PC-9 (cell line): ENCODE measurements around the gene EIF4EBP3. TPM values are rescaled to one million over a fixed set of nuclear protein-coding genes. Genes with fewer than 3 reads are reported as not detected.

Experiments
- BruUV-seq: library from RNA; stranded (reverse); fragments of 400-500 nt; replicated peaks from 2 replicates; lab custom pipeline; 2021; lab: Mats Ljungman, UMichigan
- CTCF ChIA-PET: fragments of 300-600 bp; sonication (Branson Sonifier 250); formaldehyde crosslinking; loops from one replicate; lab custom pipeline; 2022; ENCODE audit warnings: antibody characterized with exemption; lab: Charles Lee
- POLR2A ChIA-PET: fragments of 300-600 bp; sonication (Branson Sonifier 250); formaldehyde crosslinking; loops from one replicate; lab custom pipeline; 2022; ENCODE audit warnings: antibody characterized with exemption; ENCODE audit not compliant: unreplicated experiment; lab: Charles Lee
- DNase-seq, 2 experiments: peaks; one replicate each; pipeline versions ENCODE4 v3.0.0 to v3.0.0-alpha.2; 2015 to 2022; ENCODE audit warnings: mixed read lengths in 1 of 2
- H2AFZ ChIP-seq: fragments of 200-600 bp; sonication (generic); 2 replicates; pipeline ENCODE4 v1.8.1; 2017; ENCODE audit warnings: antibody characterized with exemption
- H3F3A ChIP-seq: fragments of 200-600 bp; sonication (generic); 2 replicates; pipeline ENCODE4 v1.8.1; 2017; ENCODE audit warnings: antibody characterized with exemption, mild to moderate bottlenecking, low read depth; ENCODE audit not compliant: insufficient read depth
- H3K27ac ChIP-seq: fragments of 200-600 bp; sonication (generic); 2 replicates; pipeline ENCODE4 v1.6.1; 2016; ENCODE audit warnings: mixed run types
- H3K27me3 ChIP-seq: fragments of 200-600 bp; sonication (generic); 2 replicates; pipeline ENCODE4 v1.6.1; 2016; ENCODE audit warnings: low read depth, mixed run types; ENCODE audit not compliant: insufficient read depth
- H3K36me3 ChIP-seq: fragments of 200-600 bp; sonication (generic); 2 replicates; pipeline ENCODE4 v1.6.1; 2016; ENCODE audit warnings: low read depth, mixed run types
- H3K4me1 ChIP-seq: fragments of 200-600 bp; sonication (generic); replicated peaks from 2 replicates; pipeline ENCODE4 v1.6.1; 2016; ENCODE audit warnings: mixed run types; ENCODE audit not compliant: insufficient read depth
- H3K4me2 ChIP-seq: fragments of 200-600 bp; sonication (generic); 2 replicates; pipeline ENCODE4 v1.6.1; 2017; ENCODE audit warnings: mixed run types
- H3K4me3 ChIP-seq: fragments of 200-600 bp; sonication (generic); 2 replicates; pipeline ENCODE4 v1.6.1; 2016; ENCODE audit warnings: mixed run types
- H3K79me2 ChIP-seq: fragments of 200-600 bp; sonication (generic); 2 replicates; pipeline ENCODE4 v1.6.1; 2017; ENCODE audit warnings: low read depth, mixed run types
- H3K9me2 ChIP-seq: fragments of 200-600 bp; sonication (generic); 2 replicates; pipeline ENCODE4 v1.8.1; 2017; ENCODE audit warnings: mild to moderate bottlenecking; ENCODE audit not compliant: insufficient read depth
- H3K9me3 ChIP-seq: fragments of 200-600 bp; sonication (generic); 2 replicates; pipeline ENCODE4 v1.8.1; 2016; ENCODE audit warnings: low read depth; ENCODE audit not compliant: insufficient read depth
- H4K20me1 ChIP-seq: fragments of 200-600 bp; sonication (generic); 2 replicates; pipeline ENCODE4 v1.8.1; 2017; ENCODE audit not compliant: insufficient read depth
- EZH2 ChIP-seq: fragments of 200-600 bp; sonication (generic); IDR thresholded peaks from 2 replicates; pipeline ENCODE4 v1.8.0; 2017; ENCODE audit warnings: antibody characterized with exemption, low read depth
- intact Hi-C: fragments of 100-400 bp; cut with micrococcal nuclease; formaldehyde crosslinking; loops from one replicate; pipeline ENCODE4 v1.10.0; 2022; ENCODE audit not compliant: unreplicated experiment
- total RNA-seq: library from RNA; stranded (reverse); gene quantifications from 2 replicates; pipeline ENCODE4 v1.2.3, GENCODE V29; 2021
- TF ChIP-seq, protein P1 (sequence below): fragments of 200-600 bp; sonication (generic); conservative IDR thresholded peaks from 2 replicates; pipeline ENCODE4 v1.6.1; 2017; ENCODE audit warnings: mixed run types, antibody characterized with exemption, mild to moderate bottlenecking, moderate library complexity

EIF4EBP3 gene
- total RNA-seq, 1 experiment from 2014 or later, result 5.6 TPM

DNA sequence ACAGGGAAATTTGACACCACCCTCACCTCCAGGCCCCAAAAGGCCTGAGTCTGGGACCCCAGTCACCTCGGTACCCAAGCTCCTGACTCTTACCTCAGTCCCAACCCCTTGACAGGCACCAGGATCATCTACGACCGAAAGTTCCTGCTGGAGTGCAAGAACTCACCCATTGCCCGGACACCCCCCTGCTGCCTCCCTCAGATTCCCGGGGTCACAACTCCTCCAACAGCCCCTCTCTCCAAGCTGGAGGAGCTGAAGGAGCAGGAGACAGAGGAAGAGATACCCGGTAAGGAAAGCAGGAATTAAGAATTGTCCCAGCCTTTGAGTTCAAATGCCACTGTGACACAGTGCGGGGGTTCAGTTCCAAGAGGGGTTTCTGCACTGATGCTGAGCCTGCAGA is 1.3 kb downstream of the EIF4EBP3 start:
- H3K27ac ChIP-seq, result peak overlapping the region; percentile 38; the same call in 1 of the 2 replicates
- H3K9me2 ChIP-seq, result no peaks in the 10 kb centered on the region
- H3K27me3 ChIP-seq, result no peaks in the 10 kb centered on the region
- no peak overlapping the region for H2AFZ ChIP-seq
- intact Hi-C loops, result no loop called here
- no peak for DNase-seq
- H3F3A ChIP-seq, result peaks cover 33% of the 10 kb centered on the region; the same call in 1 of the 2 replicates
- no peak overlapping the region for H3K4me2 ChIP-seq
- H3K36me3 ChIP-seq, result peaks cover 7% of the 10 kb centered on the region; the same call in 1 of the 2 replicates
- no peaks in the 10 kb centered on the region for H3K4me1 ChIP-seq
- H3K9me3 ChIP-seq, result no peaks in the 10 kb centered on the region
- CTCF ChIA-PET, result no interaction called here
- no peak overlapping the region for H3K4me3 ChIP-seq
- H4K20me1 ChIP-seq, result peaks cover 4% of the 10 kb centered on the region; the same call in 1 of the 2 replicates
- TF ChIP-seq EZH2, result no peak
- TF ChIP-seq, protein P1, sequence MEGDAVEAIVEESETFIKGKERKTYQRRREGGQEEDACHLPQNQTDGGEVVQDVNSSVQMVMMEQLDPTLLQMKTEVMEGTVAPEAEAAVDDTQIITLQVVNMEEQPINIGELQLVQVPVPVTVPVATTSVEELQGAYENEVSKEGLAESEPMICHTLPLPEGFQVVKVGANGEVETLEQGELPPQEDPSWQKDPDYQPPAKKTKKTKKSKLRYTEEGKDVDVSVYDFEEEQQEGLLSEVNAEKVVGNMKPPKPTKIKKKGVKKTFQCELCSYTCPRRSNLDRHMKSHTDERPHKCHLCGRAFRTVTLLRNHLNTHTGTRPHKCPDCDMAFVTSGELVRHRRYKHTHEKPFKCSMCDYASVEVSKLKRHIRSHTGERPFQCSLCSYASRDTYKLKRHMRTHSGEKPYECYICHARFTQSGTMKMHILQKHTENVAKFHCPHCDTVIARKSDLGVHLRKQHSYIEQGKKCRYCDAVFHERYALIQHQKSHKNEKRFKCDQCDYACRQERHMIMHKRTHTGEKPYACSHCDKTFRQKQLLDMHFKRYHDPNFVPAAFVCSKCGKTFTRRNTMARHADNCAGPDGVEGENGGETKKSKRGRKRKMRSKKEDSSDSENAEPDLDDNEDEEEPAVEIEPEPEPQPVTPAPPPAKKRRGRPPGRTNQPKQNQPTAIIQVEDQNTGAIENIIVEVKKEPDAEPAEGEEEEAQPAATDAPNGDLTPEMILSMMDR, result no peak
- no peaks in the 10 kb centered on the region for H3K79me2 ChIP-seq
- no TSS peak for BruUV-seq
- POLR2A ChIA-PET, result no interaction called here

DNA sequence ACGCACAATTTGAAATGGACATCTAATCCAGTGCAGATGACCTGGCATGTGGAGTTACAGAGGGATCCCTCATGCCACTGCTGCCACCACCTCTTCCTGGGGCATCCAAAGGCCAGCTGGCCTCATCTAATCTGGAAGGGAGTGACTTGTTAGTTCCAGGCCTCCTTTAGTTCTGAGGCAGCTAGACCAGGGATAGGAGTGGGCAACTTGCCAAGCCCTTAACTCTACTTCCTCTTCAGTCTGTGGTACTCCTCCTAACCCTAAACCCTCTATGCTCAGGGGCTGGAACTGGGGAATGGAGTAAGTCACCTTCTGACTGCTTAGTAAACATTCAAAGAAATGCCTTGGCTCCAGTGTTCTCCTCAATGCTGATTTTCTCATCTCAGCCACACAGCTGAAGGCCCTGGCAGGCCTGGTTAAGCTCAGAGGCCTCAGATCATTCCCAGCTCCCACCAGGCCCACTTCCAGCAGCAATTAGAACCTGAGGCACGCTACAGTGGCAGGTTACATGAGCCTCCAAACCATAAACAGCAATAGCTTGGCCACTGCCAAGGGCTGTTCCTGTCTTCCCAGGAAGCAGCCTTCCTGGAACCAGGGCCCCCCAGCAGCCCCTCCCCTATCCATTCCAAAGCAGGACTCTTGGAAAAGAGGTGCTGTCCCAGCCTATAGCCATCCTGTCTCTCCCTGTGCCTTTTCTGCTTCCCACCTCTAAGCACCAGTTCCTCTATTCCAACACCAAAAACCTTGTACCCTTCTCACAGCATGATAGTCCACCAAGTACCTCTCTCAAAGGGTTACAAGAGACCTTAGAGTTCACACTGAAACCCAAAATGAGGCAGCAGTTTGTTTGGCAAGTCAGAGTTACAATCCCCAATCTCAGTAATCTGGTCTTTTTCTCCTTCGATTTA is 2.0 kb downstream of the EIF4EBP3 start:
- intact Hi-C loops, result no loop called here
- H2AFZ ChIP-seq, result no peak overlapping the region
- POLR2A ChIA-PET, result interaction anchor here (0.7 kb wide), 1 partner anchor 98 kb away, joined by 3 read pairs; the partner anchor contains the start of gene IK
- H3K4me1 ChIP-seq, result no peaks in the 10 kb centered on the region
- no peak for TF ChIP-seq EZH2
- TF ChIP-seq, protein P1, result no peak
- 0 out of 2 replicates have a peak, but pooled peaks cover 5% of the 10 kb centered on the region for H3K79me2 ChIP-seq
- CTCF ChIA-PET, result no interaction called here
- H3K36me3 ChIP-seq, result peaks cover 6% of the 10 kb centered on the region; the same call in 1 of the 2 replicates
- no peaks in the 10 kb centered on the region for H3K9me3 ChIP-seq
- peak overlapping the region; percentile 38; the same call in 1 of the 2 replicates for H3K27ac ChIP-seq
- peaks cover 4% of the 10 kb centered on the region; the same call in 1 of the 2 replicates for H4K20me1 ChIP-seq
- H3F3A ChIP-seq, result peaks cover 33% of the 10 kb centered on the region; the same call in 1 of the 2 replicates
- H3K27me3 ChIP-seq, result no peaks in the 10 kb centered on the region
- H3K4me2 ChIP-seq, result no peak overlapping the region
- peak; percentile 31 to 61 for DNase-seq
- H3K9me2 ChIP-seq, result no peaks in the 10 kb centered on the region
- H3K4me3 ChIP-seq, result no peak overlapping the region
- no TSS peak for BruUV-seq

DNA sequence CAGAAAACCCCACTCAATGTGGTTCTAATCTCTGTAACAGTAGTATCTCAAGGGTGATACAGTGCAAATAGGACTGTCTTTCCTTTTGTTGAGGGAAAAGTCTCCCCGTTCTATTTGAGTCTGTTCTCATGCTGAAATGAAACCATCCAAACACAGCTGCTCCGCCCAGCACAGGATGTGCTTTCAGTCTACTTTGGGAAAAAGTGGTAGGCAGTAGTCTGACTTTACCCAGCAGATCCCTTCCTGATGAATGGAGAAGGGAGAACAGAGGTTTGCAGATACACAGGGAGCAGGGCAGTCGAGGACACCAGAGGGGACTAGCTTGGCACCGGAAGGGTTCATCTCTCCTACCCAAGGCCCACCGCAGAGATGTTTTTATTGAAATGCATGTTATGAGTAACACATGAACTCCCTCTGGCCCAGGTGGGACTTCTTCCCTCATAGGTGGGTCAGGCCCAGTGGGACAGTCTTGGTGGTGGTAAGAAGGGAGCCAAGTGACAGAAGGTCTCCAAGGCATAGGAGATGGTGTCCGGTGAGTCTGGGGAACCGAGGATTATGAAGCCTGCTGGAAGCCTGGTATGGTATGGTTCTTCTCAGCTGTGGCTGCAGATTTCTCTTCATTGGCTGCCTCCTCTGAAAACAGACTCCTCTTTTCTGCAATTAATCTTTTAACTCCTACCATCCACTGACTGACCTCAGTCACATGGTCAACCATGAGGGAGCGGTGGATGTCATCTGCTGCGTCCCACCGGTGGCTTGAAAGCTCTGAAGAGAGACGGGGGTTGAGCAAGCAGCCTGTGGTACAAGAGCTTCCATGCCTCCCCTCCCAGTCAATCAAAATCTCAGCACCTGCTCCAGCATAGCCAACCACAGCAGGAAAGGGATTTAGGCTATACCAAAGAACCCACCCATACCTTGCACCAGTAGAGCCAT is 3.0 kb downstream of the EIF4EBP3 start:
- intact Hi-C loops, result no loop called here
- H3K27me3 ChIP-seq, result no peaks in the 10 kb centered on the region
- peaks cover 33% of the 10 kb centered on the region; the same call in 1 of the 2 replicates for H3F3A ChIP-seq
- ChIA-PET CTCF (no interaction called here), POLR2A (interaction anchor here (0.7 kb wide), 1 partner anchor 97 kb away, joined by 3 read pairs; the partner anchor contains the start of gene IK)
- H3K27ac ChIP-seq, result no peak overlapping the region
- H3K9me3 ChIP-seq, result no peaks in the 10 kb centered on the region
- H3K79me2 ChIP-seq, result peaks cover 12% of the 10 kb centered on the region
- DNase-seq, result no peak
- no peak overlapping the region for H3K4me3 ChIP-seq
- H3K36me3 ChIP-seq, result no peaks in the 10 kb centered on the region
- no peak for TF ChIP-seq EZH2
- TF ChIP-seq, protein P1, result no peak
- BruUV-seq, result no TSS peak
- no peak overlapping the region for H3K4me2 ChIP-seq
- H3K9me2 ChIP-seq, result no peaks in the 10 kb centered on the region
- H3K4me1 ChIP-seq, result 0 out of 2 replicates have a peak, but pooled peaks cover under 1% of the 10 kb centered on the region
- no peak overlapping the region for H2AFZ ChIP-seq
- H4K20me1 ChIP-seq, result peaks cover 4% of the 10 kb centered on the region; the same call in 1 of the 2 replicates
